Epithelial cell of prostate (primary cell): ENCODE results near the gene NUTM2G.
A peak's percentile ranks its signal among the peaks of the same experiment; 100 is the strongest.
"Not testable (repeated sequence)": the region's sequence is repeated elsewhere in the genome, so short reads cannot be mapped to it uniquely, and the experiment has no call there.

Source experiments
- DNase-seq: peaks from one replicate; pipeline ENCODE4 v3.0.0-alpha.2; 2011; ENCODE audit warnings: low read depth, low spot score
- H3K27ac ChIP-seq: fragments of 450-650 bp; 2 replicates; pipeline ENCODE4 v1.5.1; 2017; ENCODE audit warnings: mild to moderate bottlenecking

The NUTM2G gene, protein sequence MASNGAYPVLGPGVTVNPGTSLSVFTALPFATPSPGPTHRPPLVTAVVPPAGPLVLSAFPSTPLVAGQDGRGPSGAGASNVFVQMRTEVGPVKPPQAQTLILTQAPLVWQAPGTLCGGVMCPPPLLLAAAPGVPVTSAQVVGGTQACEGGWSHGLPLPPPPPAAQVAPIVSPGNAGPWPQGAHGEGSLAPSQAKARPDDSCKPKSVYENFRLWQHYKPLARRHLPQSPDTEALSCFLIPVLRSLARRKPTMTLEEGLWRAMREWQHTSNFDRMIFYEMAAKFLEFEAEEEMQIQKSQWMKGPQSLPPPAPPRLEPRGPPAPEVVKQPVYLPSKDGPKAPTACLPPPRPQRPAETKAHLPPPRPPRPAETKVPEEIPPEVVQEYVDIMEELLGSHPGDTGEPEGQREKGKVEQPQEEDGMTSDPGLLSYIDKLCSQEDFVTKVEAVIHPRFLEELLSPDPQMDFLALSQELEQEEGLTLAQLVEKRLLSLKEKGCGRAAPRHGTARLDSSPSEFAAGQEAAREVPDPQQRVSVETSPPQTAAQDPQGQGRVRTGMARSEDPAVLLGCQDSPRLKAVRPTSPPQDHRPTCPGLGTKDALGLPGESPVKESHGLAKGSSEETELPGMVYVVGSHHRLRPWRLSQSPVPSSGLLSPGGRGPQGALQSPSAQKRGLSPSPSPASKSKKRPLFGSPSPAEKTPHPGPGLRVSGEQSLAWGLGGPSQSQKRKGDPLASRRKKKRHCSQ

DNA sequence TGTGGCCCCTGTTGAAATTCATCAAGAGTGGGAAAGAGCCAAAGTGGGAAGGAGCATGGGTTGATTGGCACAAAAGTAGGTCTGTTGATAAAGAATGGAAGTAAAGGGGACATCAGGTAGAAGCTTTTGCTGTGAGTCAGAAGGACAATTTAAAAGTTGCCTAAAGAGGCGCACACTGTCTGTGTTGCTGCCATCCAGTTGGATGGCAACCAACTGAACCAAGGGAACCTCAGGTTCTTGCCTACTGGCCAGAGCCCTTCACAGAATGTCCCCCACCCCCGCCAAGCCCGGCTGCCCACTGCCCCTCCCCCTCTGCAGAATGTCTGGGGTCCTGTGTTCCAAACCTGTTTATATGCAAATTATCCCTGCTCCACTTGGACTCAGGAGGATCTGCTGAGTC is at the start of gene NUTM2G:
TSS of gene NUTM2G (plus strand) at position 301 of the 400 bp plus-strand sequence. CDS start 182 bp downstream, outside the sequence.
- not testable (repeated sequence) for H3K27ac ChIP-seq, DNase-seq

DNA sequence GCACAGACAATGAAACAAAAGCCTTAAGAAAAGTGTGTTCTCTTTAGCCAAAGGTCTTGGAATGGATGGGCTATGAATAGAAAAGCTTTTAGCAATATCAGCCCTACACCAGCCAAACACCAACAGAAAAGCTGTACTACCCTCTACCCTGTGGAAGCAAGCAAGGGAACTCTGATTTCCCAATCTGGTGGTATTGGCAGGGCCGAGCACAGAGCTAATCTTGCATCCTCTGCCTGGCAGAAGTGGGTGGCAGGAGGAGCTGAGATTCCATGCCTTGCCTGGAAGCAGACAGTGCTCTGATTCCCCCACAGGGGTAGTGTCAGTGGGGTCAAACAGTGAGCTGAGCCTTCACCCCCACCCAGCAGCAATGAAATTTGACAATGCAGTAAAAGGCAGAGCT is 44.7 kb upstream of the NUTM2G start:
- H3K27ac ChIP-seq = peak overlapping the region; percentile 44
- no peak for DNase-seq

DNA sequence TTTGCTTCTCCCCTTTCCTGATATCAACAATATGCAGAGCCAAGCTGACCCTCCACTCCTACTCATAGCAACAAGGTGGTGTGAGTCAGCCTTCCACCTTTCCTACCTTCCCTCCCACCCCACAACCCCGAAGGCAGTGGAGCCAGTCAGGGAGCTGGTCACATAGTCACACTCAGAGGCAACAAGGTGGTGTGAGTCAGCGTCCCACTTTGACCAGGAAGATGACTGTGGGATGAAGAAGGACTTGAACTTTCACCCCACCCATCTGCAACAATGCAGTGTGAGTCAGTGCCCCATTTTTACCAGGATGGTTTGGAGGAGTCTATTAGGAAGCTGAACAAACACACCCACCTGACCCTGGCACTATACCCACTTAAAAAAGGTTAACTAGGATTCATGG is 44.2 kb upstream of the NUTM2G start:
- peak overlapping the region; percentile 44 for H3K27ac ChIP-seq
- DNase-seq = peak; percentile 89

DNA sequence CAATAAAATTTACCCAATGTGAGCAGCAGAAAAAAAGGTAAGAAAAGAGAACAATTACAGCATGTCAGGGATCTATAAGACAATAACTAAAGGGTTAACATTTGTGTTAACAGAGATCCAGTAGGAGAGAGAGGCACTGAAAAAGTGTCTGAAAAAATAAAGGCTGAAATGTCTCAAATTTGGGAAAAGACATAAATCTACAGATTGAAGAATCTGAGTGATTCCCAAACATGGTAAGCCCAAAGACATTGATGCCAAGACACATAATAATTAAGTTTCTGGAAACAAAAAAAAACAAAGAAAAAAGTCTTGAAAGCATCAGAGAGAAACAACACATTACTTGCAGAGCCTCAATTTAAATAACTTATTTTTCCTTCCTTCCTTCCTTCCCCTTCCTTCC is 43.2 kb upstream of the NUTM2G start:
- peak overlapping the region; percentile 44 for H3K27ac ChIP-seq
- no peak for DNase-seq

DNA sequence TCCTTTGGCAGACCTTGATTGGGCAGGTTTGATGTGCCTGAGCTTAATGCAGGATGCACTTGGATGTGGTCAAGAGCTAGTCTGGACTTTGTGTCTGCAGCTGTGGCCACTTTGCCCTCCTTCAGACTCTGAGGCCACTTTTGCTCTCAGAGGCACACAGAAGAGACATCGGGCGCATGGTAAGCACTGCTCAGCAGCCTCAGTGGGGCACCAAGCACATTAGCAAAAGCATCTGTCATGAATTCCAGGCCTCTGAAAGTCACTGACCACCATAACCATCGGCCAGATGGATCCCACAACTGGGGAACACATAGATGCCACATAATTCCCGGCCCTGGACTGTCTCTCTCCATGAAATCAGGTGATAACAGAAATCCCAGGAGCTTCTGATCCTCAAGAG is 40.1 kb upstream of the NUTM2G start:
- H3K27ac ChIP-seq = no peak overlapping the region
- DNase-seq = no peak

DNA sequence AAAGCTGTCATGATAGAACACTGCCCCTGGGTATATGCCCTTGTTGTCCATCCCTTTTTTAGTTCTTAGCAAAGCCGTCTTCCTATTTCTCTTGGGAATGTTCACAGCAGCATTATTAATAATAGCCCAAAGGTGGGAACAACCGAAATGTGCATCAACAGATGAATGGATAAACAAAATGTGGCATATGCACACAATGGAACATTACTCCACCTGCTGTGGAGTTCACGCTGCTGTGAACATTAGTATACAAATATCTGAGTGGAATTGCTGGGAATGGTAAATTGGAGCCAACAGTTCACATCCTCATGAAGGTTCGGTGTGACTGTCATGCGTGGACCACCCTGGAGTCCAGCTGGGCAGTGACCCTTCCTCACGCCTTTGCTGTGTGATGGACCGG is 36.5 kb upstream of the NUTM2G start:
- no peak for DNase-seq

DNA sequence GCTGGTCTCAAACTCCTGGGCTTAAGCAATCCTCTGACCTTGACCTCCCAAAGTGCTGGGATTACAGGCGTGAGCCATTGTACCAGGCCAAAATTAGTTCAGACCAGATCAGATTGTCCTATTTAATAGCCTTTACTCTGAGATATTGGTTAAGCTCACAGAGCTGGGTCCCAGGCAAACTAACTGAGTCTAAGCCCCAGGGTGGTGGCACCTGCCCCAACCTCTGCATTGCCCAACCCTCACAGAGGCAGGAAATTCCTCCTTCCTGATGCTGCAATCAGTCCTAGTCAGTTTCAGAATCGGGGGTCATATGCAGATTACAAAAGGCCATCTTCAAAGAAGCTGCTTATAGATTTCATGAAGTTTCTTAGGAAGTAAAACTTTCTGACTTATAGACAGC is 28.6 kb upstream of the NUTM2G start:
- DNase-seq, H3K27ac ChIP-seq: not testable (repeated sequence)

More for the DNA sequence above, 36.5 kb upstream of the NUTM2G start:
- no peak overlapping the region for H3K27ac ChIP-seq

DNA sequence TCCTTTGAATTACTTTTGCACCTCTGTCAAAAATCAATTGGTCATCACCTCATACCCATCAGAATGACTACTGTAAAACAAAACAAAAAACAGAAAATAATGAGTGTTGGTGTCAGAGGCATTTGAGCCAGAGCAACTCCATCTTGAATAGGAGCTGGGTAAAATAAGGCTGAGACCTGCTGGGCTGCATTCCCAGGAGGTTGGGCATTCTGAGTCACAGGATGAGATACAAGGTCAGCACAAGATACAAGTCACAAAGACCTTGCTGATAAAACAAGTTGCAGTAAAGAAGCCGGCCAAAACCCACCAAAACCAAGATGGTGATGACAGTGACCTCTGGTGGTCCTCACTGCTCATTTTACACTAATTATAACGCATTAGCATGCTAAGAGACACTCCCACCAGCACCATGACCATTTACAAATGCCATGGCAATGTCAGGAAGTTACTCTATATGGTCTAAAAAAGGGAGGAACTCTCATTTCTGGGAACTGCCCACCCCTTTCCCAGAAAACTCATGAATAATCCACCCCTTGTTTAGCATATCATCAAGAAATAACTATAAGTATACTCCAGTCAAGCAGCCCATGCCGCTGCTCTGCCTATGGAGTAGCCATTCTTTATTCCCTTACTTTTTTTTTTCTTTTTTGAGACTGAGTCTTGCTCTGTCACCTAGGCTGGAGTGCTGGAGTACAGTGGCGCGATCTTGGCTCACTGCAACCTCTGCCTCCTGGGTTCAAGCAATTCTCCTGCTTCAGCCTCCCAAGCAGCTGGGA is 23.5 kb upstream of the NUTM2G start:
- H3K27ac ChIP-seq, DNase-seq: not testable (repeated sequence)

DNA sequence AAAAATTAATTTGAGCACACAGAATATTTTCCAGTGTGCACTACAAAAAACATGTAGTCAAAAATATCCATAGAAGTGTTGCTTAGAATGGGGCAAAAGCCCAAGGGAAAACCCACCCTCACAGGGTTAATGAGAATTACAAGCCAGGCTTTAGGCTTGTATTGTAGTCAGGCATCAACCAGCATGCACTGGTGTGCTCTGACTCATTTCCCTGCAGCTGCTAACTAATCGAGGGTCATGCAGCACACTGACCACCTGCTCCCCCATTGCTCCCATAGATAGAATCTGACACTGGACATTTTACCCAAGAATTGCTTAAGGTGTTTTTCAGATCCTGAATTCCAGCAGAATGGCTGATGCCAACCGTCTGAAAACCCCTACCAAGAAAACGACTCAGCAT is 20.2 kb upstream of the NUTM2G start:
- not testable (repeated sequence) for H3K27ac ChIP-seq, DNase-seq

DNA sequence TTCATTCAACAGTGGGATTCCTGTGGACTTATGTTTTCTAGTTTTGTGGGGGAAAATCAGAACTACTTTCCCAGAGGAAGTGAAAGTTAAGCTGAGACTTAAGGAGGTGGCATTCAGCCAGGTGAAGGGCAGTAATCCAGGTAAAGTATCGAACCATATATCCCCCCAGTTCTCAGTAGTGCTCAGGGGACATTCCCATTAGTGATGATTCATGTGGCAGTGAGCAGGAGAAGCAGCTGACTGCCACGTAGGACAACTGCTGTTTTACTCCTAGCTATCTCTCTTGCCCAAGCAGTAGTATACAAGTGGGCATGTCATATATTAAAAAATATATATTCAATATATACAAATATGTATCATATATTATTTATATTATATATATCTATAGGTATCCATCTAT is 13.1 kb upstream of the NUTM2G start:
- not testable (repeated sequence) for DNase-seq, H3K27ac ChIP-seq

DNA sequence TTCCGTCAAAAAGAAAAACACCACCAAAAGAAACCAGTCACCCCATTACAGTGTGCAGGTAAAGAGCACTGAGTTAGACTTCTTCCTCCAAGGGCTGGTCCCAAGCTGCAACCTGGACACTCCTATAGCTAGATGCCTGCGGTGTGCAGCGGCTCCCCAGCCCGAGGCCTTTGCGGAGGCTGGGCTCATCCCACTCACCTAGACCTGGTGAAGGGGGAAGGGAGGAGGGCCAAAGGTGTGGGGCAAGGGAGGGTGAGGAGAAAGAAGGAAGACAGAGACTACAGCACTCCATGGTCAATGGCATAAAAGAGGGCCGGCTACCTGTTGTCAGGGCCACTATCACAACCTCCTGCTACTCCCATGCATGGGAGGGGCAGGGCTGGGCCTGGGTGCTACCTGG is 12.1 kb upstream of the NUTM2G start:
- not testable (repeated sequence) for DNase-seq, H3K27ac ChIP-seq

DNA sequence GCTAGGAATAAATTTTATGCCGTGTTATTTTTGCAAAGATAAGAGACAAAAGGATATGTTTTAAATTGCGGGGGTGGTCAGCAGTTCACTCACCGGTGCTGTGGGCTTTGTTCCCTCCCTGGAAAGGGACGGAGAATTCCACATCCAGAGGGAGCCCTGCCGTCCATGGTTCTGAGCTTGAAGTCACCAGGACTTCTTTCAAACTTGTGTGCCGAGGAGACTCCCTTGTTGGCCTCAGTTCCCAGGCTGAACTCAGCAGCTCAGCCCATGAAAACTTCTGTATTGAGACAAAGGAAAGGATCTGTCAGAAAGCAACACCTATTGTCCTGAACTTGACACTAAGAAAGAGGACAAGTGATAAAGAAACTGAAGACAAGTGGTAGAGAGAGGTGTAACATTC is 10.1 kb upstream of the NUTM2G start:
- not testable (repeated sequence) for DNase-seq

DNA sequence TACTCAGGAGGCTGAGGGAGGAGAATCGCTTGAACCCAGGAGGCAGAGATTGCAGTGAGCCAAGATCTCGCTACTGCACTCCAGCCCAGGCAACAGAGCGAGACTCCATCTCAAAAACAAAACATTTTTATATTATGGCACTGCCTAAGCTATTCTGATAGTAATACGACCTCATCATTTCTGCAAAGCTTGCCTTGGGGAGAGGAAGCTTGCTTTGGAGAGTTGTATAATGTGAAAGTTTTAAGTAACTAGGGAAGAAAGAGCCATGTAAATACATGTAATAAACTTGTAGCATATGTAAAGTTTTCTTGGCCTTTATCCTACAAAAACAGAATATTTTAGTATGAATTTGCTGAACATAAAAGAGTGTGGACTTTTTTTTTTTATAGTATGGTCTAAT is 7.8 kb upstream of the NUTM2G start:
- DNase-seq, H3K27ac ChIP-seq: not testable (repeated sequence)

More for the DNA sequence above, 10.1 kb upstream of the NUTM2G start:
- H3K27ac ChIP-seq = not testable (repeated sequence)

DNA sequence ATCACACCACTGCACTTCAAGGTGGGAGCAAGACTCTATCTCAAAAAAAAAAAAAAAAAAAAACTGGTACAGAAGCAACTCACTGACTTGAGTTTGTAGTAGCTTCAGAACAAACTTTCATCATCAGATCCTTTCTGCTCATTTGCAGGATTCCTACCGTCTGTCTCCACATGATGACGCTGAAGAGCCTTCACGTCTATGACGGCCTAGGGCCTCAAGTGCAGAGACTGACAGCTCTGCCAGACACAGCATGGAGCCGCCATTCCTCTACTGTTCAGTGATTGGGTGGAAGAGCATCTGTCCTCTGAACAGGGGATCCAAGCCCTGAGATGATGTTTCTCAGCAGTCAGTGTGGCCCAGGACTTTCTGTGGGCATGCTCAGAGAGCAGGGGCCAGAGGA is 3.1 kb upstream of the NUTM2G start:
- DNase-seq, H3K27ac ChIP-seq: not testable (repeated sequence)

DNA sequence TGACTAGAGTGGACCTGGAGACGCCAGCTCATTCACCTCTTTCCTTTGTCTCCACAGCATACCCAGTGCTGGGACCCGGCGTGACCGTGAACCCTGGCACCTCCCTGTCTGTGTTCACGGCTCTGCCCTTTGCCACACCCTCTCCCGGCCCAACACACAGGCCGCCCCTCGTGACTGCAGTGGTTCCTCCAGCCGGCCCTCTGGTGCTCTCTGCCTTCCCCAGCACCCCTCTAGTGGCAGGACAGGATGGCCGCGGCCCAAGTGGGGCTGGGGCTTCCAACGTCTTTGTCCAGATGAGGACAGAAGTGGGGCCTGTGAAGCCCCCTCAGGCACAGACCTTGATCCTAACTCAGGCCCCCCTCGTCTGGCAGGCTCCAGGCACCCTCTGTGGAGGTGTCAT is 3.0 kb downstream of the NUTM2G start:
- not testable (repeated sequence) for H3K27ac ChIP-seq, DNase-seq

DNA sequence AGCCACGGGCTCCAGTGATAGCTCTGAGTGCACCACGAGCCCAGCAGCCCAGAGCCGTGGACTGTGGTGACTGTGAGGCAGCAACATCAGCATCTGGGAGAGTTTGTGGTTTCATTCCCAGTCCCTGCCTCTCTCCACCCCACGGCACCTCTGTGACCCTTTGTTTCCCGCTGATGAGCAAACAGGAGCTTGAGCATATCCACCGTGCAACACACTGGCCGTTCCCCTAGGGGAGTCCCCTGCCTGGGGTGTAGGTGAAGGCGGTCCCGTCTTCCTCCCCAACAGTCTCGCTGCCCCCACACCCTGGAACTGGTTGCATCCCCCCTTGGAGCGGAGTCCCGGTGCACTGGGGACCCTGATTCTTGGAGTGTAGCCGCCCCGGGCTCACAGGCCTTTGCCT is 5.5 kb downstream of the NUTM2G start:
- not testable (repeated sequence) for H3K27ac ChIP-seq, DNase-seq

DNA sequence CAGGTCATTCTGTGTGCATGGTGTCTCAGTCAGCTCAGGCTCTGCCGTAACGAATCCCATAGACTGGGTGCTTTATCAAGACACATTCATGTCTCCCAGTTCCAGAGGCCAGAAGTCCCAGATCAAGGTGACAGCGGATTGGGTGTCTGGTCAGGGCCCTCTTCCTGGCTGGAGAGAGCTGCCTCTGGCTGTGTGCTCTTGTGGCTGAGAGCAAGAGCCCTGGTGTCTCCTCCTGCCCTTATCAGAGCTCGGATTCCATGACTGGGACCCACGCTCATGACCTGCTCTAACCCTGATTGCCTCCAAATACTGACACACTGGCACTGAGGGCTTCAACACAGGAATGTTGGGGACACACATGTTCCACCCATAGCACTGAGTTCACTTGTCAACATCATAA is 6.1 kb downstream of the NUTM2G start:
- H3K27ac ChIP-seq, DNase-seq: not testable (repeated sequence)

DNA sequence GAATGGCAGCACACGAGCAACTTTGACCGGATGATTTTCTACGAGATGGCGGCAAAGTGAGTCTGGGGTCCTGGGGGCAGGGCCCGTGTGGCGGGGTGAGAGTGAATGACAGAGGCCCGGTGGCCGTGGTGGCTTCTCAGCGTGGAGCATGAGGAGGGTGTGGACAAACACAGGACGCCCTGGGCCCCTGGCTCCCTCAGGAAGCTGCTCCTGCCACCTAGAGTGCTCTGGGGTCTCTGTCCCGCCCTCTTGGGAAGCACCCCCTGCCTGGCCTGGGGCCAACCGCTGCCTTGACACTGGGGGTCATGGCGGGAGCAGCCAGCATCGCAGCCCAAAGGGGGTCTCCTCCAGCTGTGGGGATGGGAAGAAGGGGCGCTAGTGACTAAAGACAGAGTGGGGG is 6.8 kb downstream of the NUTM2G start:
- DNase-seq, H3K27ac ChIP-seq: not testable (repeated sequence)

DNA sequence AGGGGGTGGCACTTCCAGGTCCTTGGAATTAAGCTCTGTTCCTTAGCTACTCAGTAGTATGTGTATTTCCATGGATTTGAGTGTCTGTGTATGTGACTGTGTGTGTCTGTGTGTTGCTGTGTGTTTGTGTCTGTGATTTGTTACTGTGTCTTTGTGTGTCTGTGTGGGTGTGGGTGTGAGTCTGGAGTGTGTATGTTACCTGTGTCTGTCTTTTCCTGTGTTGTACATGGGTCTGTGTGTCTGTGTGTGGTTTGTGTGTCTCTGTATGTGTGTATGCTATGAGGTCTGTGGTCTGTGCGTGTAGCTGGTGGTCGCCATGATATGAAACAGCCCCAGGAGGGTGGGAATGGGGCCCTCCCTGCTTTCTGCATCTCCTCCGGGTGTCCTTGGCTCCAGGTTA is 8.8 kb downstream of the NUTM2G start:
- DNase-seq, H3K27ac ChIP-seq: not testable (repeated sequence)

DNA sequence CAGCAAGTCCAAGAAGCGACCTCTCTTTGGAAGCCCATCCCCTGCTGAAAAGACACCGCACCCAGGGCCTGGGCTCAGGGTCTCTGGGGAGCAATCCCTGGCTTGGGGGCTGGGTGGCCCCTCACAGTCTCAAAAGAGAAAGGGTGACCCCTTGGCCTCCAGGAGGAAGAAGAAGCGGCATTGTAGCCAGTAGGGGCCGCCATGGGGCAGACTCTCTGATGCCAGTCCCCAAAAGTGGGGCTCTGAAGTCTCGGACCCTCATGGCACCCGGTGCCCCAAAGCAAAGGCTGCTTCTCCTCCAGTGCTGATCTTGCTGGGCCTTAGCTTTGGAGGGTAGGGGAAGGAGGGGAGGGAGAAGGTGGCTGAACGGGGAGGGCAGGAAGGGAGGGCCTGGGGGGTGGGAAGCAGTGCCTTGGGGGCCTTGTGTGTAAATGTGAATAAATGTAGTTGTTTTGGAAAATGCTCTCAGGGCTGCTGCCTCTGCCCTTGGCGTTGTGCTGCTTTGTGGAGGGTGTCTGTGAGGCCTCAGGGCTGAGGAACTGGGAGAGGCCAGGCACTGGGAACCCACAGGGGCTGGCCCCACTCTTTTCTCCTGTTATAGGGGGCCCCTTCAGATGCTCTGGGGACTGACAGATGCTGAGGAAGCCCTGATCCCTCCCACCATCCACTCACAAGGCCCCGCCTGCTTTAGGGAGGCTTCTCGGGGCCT is 10.5 kb downstream of the NUTM2G start:
- not testable (repeated sequence) for H3K27ac ChIP-seq, DNase-seq
